GM12865 (cell line): ENCODE measurements around the gene HELZ.
A peak's percentile ranks its signal among the peaks of the same experiment; 100 is the strongest.
"Not testable (repeated sequence)": the region's sequence is repeated elsewhere in the genome, so short reads cannot be mapped to it uniquely, and the experiment has no call there.

Experiments
- DNase-seq: peaks from one replicate; pipeline ENCODE4 v3.0.0; 2010; ENCODE audit warnings: low read depth
- H3K4me3 ChIP-seq: 2 replicates; pipeline ENCODE4 v1.5.1; 2011; ENCODE audit warnings: mild to moderate bottlenecking, low read depth, low read length, control low read depth
- CTCF ChIP-seq: IDR thresholded peaks from 2 replicates; pipeline ENCODE4 v1.5.1; 2011; ENCODE audit warnings: low read length, control low read depth, low read depth, inconsistent platforms; ENCODE audit not compliant: insufficient read depth; ENCODE audit errors: missing control alignments

The HELZ gene

GRCh38 chr17:67276075-67276474 lies 31.1 kb upstream of the HELZ start:
- no peak for TF ChIP-seq CTCF
- no peak for DNase-seq
- no peak overlapping the region for H3K4me3 ChIP-seq

- no peak for TF ChIP-seq CTCF
- no peak overlapping the region for H3K4me3 ChIP-seq
- DNase-seq: no peak
Observed at GRCh38 chr17:67274466-67274865, 29.5 kb upstream of the HELZ start.

GRCh38 chr17:67273900-67274299 lies 28.9 kb upstream of the HELZ start:
- no peak for TF ChIP-seq CTCF
- DNase-seq: no peak
- no peak overlapping the region for H3K4me3 ChIP-seq

- peak; percentile 42 for DNase-seq
- H3K4me3 ChIP-seq: no peak overlapping the region
- peak; percentile 58 for TF ChIP-seq CTCF
Observed at GRCh38 chr17:67272312-67273047, 27.5 kb upstream of the HELZ start.

- DNase-seq, H3K4me3 ChIP-seq: not testable (repeated sequence)
Observed at GRCh38 chr17:67271187-67271586, 26.2 kb upstream of the HELZ start.

GRCh38 chr17:67270416-67270815 lies 25.4 kb upstream of the HELZ start:
- DNase-seq: no peak
- no peak overlapping the region for H3K4me3 ChIP-seq
- no peak for TF ChIP-seq CTCF

GRCh38 chr17:67266496-67266895 lies 21.5 kb upstream of the HELZ start:
- TF ChIP-seq CTCF: no peak
- H3K4me3 ChIP-seq: no peak overlapping the region
- DNase-seq: no peak
